T follicular helper cell (primary cell): ENCODE data around the gene OCSTAMP.
A peak's percentile ranks its signal among the peaks of the same experiment; 100 is the strongest.

Experiments
- DNase-seq: peaks from one replicate; pipeline ENCODE4 v3.0.0-alpha.2; 2020; ENCODE audit warnings: low read depth

The OCSTAMP gene

DNA sequence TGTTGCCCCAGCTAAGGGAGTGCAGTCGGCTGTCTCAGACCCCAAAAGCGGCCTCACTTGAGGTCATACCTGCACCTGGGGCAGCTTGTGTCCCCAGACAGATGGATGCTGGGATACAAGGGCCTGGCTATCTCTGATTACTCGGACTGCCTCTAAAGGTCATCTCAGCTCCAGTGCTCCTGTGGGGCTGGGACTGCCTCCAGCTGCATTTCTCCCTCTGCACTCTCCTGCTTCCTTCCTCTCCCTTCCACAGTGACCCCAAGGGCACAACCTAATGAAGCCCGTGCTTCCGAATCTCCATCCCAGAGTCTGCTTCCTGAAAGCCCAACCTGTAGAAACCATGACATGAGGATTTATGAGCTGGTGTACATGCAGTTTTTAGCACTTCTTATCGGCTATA lies 22.8 kb upstream of the OCSTAMP start:
- DNase-seq, result no peak

DNA sequence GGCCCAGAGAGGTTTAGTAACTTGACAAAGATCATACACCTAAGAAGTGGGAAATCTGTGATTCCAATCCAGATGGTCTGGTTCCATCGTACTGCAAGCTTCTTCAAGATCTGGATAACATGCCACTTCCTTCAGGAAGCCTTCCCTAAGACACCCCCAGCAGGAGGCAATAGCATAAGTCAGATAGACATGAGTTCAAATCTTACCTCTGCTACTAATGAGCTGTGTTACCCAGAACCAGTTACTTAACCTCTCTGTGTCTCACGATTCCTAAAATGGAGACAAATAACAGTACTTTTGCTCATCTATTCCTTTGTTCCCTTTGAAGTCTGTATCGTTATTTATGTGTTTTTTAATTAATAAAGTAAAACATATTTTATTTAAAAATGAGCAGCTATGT lies 22.3 kb upstream of the OCSTAMP start:
- no peak for DNase-seq

DNA sequence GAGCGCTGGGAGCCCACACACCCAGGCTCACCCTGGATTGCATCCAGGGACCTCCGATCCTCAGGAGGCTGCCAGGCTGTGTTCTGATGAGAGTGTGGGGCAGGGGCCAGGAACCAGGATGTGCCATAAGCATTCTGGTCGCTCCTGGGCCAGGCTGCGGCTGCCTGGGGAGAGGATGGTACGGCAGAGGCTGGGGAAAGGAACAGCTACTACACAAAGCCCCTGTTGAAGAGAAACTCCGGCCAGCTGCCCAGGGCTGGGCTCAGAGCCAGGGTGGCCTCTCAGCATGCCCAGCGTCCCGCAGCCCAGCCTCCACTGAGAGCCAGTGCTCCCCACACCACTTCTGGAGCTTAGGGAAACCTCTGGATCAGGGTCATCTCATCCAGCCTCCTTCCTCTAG lies 21.7 kb upstream of the OCSTAMP start:
- DNase-seq, result no peak

DNA sequence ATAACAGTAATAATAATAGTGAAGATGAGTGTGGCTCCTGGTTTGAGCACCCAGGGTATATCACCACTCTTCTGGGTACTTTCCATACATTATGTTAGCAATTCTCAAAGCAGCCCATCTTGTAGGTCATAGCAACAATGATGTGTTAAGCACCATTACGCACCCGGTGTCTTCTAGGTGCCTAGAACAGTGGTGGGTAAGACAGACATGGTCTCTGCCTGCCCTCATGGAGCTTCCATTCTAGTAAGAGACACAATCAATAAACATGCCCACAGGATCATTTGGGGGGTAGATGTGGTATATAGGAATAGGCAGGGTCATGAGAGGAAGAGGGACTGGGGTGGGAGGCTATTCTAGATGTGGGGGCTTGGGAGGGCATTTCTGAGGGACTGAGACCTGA lies 21.0 kb upstream of the OCSTAMP start:
- DNase-seq, result no peak

DNA sequence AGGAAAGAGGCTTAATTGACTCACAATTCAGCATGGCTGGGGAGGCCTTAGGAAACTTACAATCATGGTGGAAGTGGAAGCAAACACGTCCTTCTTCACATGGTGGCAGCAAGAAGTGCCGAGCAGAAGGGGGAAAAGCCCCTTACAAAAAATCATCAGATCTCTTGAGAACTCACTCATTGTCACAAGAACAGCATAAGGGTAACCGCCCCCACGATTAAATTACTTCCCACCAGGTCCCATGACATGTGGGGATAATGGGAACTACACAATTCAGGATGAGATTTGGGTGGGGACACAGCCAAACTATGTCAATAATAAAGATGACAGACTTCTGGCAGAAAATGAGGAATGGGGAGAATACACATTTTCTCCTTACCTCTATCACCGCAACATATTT lies 20.5 kb upstream of the OCSTAMP start:
- DNase-seq, result no peak

DNA sequence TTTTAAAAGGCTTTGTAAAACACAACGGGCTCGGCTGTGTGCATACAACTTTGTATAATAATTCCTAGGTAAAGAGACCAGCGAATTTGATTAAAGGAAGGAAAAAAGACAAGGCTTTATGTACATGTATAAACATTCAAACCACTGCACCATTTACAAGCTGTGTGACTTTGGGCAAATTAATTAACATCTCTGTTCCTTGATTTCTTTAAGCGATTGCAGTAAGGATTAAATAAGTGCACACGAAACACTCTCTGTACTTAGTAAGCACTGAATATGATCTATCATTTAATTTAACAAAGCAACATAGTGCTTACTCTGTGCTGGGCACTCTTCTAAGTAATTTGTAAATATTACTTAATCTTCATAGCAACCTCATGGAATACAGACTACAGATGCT lies 19.5 kb upstream of the OCSTAMP start:
- no peak for DNase-seq

DNA sequence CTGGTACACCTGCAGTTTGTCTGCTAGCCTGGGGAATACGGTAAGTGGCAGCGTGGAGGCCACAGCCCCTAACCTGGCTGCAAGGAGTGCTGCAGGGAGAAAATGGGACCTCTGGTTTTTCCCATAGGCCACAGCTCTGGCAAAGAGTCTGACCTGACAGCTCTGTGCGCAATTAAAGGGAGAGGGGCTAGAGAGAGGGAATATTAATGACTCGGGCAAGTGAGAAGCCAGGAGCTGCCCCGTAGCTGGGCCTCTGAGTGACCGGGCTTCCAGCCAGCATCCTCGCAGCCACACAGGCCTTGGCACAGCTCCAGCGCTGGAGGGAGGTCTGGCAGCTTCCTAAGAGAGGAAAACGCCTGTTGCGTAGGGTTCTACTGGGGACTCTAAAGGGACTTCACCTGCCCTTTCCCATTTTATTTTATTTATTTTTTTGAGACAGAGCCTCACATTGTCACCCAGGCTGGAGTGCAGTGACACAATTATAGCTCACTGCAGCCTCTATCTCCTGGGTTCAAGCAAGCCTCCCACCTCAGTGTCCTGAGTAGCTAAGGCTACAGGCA lies 18.2 kb upstream of the OCSTAMP start:
- DNase-seq, result no peak

DNA sequence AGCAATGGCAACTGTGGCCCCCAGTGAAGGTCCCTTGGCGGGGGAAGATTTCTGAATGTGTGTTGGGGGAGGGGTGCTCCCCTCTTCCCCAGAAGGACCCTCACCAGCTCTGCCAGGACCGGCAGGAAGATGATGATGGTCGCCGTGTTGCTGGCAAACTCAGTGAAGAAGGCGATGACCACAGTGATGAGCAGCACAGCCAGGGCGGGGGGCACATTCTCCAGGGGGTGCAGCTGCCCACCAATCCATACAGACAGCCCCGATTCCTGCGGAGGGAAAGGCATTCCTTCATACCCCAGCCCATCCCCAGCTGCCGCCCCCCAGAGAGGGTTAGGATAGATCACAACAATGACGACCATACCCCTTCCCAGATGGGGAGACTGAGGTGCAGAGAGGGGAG lies 15.7 kb upstream of the OCSTAMP start:
- no peak for DNase-seq

DNA sequence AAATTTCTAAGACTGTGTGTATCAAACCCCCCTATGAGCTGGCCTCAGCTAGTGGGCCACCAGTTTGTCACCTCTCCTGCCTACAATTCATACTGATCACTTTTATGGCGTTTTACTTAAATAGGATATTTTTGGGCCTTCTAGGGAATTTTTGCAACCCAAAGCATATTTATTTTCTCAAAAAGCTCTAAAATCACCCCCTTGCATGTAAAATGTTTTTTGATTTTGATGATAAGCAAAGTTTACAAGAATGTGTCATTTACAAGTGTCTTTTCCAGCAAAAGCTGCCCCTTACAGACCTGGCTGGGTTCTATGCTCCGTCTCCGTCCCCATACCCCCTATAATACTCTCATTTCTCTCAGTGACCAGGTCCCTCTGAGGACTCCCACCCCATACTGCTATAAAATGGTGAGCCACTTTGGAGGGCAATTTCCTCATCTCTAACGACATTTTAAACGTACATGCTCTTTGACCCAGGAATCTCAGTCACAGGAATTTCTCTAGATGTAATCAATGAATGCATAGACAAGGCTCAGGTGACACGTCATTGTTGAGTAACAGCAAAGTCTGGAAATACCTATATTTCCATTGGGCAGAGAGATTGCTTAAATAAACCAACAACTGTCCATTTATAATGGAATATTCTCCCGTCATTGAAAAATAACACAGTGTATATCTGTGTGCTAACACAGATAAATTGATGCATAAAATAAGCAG lies 13.9 kb upstream of the OCSTAMP start:
- DNase-seq, result no peak

DNA sequence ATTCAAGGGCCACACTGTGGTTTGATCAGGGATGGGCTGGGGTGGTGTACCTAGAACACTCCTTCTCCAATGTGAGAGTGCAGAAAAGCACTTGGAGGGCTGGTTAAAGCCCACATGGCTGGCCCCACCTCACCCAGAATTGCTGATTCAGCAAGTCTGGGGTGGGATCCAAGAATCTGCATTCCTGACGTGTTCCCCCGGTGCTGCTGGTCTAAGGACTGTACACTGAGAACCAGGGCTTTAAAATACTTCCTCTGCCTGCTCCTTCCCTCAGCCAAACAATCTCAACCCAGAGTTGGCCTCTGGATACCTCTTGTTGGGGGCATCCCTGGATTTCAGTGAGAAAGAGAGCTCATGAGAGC lies 13.4 kb upstream of the OCSTAMP start:
- no peak for DNase-seq

DNA sequence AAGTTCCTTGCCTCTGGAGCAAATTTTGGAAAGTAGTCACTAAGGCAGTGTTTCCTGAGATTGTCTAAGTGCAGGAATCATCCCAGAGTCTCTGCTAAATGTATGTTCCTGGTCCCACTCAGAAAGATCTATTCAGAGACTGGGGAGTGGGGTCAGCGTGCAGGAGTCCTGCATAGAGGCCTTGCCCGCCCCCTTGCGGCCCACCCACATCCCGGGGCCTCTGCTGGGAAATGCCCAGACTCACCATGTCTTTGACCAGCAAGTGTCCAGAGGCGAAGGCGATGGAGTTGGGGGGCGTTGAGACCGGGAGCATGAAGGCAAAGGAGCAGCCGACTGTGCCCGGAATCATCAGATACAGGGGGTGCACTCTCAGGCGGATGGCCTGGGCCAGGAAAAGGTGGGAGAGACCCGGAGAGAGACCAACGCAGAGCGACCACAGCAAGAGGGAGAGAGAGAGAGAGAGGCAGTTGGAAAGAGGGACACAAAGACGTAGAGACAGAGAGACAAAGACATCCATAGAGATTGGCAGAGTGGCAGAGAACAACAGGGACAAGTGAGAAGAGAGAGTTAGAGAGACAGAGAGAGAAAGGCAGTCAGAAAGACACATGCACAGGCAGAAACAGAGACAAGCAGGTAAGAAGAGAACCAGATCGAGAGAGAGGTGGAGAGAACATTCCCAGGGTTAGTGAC lies 12.9 kb upstream of the OCSTAMP start:
- DNase-seq, result no peak

DNA sequence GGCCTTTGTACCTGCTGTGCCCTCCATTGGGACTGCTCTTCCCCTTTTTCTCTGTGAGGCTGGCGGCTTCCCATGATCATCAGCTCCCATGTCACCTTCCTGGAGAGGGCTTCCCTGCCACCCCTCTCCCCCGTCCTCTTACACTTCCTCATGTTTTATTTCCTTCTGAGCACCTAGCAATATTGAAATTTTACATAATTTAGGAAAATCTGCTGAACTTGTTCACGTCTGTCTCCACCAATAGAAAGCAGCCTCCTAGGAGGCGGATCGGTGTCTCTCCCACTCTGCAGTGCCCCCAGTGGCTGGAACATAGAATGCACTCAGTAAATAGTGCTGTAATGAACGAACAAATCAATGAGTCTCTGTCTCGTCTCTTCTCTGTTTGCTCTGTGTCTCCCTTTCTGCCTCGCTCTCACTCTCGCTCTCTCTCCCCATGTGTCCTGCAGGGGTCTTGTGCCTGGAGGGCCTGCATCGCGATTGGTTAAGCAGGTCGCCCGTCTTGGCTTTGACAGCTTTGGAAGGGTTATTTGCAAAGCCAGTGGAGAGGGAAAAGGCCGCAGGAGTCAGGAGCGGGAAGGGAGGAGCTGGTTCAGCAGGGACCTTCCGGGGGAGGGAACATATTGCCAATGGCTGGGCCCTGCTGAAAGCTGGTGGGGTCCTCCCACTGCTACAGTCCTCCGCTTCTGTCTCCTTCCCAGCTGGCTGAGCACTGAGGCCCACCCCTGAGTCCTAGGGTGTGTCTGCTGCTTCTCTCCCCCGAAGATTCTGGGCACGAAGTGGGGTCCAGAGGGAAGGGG lies 12.1 kb upstream of the OCSTAMP start:
- DNase-seq, result peak; percentile 17

DNA sequence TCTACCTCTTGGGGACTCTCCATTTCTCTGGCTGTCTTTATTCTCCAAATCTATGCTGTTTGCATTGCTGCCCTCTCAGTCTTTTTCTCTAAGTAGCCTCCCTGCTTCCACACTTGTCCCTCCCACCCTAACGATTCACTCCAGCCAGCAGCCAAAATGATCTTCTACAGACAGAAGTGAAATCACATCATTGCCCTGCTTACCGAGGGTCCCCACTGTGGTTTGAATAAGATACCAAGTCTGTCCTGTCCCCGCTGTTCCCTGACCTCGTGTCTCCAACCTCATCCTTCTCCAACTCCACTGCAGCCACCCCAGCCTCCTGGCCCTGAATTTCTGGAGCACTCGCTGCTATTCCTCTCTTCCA lies 11.5 kb upstream of the OCSTAMP start:
- DNase-seq, result no peak

DNA sequence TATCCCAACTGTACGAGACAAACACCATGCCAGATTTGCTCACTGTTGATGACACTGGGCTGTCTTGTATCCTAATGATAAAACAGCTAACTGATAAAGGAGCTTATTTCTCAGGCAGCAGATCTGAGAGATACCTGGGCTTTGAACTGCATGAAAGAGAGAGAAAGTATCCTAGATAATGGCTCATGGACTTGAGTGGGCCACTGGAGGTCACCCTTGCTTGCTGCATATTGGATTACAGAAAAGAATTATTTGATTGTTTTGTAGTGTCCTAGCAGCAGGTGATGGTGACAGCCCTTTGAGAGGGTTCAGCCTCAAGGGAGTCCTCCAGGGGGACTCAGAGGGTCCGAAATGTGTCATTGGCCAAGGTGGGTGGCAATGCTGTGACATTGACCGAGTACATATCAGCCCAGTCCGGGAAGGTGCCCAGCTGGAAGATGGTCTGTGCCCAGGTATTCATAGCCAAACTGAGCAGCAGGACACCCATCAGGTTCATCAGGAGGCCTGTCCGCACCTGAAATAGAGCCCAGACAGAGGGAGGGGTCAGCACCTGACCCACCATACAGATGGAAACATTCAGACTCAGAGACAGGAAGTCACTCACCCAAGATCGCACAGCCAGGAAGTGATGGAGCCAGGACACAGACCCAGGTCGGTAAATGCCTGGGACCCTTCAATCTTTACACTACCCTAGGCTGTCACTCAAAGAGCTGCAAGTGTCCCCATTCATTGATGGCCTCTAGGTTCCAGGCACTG lies 9.4 kb upstream of the OCSTAMP start:
- DNase-seq, result no peak

DNA sequence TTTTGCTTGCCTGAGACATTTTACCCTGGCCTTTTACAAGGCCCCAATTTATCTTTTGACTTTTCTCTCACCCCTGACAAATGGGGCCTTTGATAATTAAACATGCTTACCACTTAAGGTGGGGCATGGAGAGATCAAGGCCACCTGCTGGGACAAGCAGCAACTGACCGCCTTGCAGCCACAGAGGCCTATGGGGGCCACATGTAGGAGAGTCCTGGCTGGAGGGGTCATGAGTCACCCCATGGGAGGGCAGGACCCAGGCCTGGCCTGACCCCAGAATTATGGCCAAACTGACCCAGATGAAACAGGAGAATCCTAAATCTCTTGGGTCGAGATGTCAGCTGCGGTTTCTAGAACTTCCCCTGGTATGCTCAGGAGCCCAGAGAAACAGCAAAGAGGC lies 8.5 kb upstream of the OCSTAMP start:
- no peak for DNase-seq

DNA sequence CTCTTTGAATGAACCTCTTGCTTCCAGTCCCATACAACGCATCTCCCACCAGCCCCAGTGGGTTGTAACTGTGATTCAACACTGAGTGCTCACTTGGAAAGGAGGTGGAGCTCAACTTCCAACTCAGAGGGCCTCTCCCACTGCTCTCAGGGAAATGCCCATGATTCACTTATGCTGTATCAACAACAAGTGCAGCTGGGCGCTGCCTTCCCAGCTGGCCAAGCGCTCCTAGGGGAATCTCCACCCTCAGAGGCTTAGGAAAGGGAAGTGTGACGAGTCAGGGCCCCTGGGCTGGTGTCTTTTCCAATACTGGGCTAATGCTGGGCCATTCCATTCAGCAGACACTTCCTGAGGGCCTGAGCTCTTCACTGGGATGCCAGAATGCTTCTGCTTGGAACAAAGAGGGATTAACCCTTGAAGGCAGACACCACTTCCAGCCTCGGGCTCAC lies 8.1 kb upstream of the OCSTAMP start:
- DNase-seq, result no peak

DNA sequence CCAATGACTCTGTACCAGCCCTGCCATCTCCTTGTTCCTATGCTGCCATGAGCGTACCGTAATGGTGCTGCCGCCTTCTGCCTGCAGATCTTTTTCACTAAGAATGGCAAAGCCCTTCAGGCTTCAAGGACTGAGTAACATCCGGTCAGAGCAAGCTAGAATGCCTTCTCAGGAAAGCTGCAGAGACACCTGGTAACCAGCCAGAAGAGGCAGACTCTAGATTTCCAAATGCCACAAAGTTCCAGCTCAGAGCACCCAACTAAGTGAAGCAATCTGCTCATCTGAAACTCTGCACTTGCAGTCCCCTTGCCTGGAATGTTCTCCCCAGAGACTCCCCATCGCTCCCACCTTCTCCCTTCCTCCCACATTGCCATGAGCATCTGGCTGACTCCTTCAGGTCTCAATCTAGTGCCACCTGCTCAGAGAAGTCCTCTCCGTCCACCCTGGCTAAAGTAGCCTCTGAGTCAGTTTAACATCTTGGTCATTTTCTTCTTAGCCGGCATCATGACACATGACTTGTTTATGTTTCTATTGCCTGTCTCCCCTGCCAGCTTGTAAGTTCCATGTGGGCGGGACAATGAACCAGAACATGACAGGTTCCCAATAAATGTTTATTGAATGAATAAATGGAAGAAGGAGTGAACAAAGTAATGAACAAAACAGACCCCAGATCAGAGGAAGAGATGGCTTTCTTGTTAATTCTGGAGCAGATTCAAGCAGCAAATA lies 6.9 kb upstream of the OCSTAMP start:
- no peak for DNase-seq

DNA sequence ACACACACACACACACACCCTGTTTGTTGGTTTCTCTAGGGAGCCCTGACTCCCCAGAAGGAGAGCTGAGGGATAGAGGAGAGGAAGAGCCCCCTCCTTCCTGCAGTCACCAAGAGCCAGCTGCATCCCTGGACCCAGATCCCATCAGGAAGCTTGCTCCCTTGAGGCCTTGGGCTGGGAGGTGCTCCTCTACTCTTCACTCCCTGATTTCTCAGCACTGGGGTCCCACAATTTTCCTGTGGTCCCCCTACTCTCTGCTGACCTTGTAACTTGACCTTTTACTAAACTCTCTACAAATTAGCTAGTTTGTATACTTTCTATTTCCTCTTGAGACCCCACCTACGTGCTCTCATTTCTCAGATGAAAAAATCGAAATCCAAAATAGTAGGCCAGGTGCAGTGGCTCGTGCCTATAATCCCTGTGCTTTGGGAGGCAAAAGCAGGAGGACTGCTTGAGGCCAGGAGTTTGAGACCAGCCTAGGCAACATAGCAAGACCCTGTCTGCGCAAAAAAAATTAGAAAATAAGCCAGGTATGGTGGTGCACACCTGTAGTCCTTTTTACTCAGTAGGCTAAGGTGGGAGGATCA lies 5.0 kb upstream of the OCSTAMP start:
- no peak for DNase-seq

DNA sequence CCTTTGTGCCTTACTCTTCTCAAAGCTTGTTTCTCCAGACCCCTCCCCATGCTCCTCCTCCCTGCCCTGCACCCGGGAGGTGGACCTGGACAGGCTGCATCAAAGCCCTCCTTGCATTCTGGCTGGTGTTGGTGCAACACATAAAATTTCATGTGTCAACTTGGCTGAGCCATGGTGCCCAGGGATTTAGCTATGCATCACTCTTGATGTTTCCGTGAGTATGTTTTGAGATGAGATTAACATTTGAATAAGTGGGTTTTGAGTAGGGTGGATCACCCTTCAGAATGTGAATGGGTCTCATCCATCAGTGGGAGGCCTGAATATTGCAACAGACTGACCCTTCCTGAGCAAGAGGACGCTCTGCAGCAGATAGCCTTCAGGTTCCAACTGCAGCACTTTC lies 4.4 kb upstream of the OCSTAMP start:
- DNase-seq, result no peak

DNA sequence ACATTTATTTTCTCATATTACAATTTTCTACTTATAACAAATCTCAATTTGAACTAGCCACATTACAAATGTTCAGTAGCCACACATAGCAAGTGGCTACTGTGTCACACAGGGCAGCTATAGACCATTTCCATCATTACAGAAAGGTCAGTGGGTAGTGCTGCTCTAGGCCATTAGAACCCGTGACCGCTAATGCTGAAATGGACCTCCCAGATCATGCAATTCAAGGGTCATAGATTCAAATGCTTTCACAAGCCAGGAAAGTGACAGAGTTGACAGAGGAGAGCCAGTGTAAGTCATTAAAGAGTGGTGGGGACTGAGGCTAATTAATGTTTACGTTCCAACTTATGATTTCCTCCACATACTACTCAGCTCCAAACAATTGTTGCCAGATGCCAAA lies 3.5 kb upstream of the OCSTAMP start:
- no peak for DNase-seq
